GM18951 (cell line): ENCODE measurements around the gene AHI1.

Experiments used
- POLR2A ChIP-seq: IDR thresholded peaks from 4 replicates; pipeline ENCODE4 v1.6.1; 2011; ENCODE audit warnings: mild to moderate bottlenecking; ENCODE audit not compliant: insufficient read length, insufficient read depth; ENCODE audit errors: extremely low read depth
- in situ Hi-C: fragments of 300-500 bp; cut with MboI; formaldehyde crosslinking; loops from one replicate; pipeline ENCODE4 v1.12.0; 2022; ENCODE audit warnings: low sequenced_read_pairs, mixed read lengths, inconsistent platforms; ENCODE audit not compliant: unreplicated experiment

Gene AHI1

DNA sequence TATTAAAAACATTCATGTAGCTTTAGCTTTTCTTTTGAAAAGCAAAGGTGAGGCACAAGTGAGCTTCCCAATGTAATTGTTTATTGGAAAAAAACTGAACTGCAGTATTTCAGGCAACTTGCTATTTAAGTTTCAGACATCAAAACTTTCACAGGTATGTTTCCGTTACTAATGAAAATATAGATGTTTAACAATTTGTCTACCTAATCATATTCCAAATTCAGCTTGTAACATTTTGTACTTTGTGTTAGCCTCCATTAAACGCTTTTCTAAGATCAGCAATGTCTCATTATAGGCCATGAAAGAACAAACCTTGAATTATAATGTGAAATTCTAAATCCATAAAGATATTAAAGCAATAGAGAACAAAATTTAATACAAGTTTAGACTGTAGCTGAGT, 69.5 kb downstream of the AHI1 start:
- TF ChIP-seq POLR2A = no peak
- in situ Hi-C loops = loop anchor here (25.0 kb wide), 2 partner anchors 441 to 1266 kb away; no protein-coding TSS in a partner anchor

DNA sequence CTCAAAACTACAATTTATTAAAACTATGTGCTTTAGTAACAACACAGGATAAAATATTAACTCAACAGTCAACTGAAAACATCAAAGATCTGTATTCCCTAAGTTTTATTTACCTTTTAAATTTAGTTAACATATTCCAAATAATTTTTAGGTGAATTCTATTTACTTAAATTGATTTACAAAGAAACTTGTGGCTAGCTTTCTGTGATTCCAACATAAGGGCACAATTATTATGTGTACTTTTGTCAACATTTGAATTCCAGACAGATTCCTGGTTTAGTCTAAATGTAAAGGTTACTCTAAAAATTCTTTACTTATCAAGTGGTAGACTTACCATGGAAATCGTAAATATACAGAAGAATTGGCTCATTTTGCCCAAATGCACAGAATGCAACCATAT, 70.7 kb downstream of the AHI1 start:
- TF ChIP-seq POLR2A = no peak
- in situ Hi-C loops = loop anchor here (25.0 kb wide), 2 partner anchors 440 to 1265 kb away; no protein-coding TSS in a partner anchor

DNA sequence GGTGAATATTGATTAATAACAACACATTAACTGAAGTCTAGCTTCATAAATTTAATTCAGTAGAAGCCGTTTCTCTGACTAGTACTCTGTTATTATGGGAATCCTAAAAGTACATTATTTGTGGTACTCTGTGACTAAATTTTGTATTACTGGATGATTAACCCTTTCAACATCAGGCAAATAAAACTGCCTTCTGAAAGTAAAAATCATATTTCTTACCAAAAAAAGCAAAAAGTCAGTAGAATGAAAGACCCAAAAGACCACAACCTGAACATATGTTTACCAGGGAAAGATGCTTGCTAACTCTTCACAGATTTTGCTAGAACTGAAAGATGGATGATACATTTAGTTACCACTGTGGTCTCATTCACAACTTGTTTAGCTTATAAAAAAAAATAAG, 73.2 kb downstream of the AHI1 start:
- in situ Hi-C loops = no loop called here
- no peak for TF ChIP-seq POLR2A

DNA sequence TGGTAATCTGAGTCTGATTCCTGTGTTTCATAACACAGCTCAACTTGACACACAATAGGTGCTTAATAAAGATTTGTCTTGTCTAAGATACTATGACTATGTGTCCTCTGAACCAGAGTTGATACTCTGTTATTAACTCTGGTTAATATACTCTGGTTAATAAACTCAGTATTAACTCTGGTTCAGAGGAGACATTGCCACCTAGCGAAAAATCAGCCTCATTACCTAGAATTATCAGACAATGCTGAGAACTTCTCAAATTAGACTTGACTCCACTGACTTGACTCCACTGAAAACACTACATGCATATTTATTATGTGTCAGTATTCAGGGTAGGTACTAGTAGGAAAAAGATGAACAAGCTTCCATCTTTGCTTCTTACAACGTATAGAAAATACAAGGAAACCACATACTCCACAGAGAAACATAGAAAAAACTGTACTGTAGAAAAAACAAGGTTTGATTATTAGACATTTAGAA, 73.9 kb downstream of the AHI1 start:
- TF ChIP-seq POLR2A = no peak
- in situ Hi-C loops = no loop called here

DNA sequence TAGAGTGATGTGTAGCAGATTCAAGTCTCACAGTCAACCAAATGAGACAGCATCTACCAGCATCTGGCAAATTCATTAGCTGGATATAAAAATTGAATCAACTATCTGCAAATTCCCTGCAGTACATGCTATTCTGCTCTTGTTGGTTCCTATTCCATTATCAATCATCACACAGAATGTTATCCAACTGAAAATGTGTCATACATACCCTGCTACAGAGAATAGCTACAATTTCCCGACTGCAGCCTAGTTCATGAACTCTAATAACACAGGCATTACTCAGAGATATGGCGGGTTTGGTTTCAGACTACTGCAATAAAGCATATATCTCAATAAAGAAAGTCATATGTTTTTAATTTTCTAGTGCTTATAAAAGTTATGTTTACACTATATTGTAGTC, 78.4 kb downstream of the AHI1 start:
- in situ Hi-C loops = no loop called here
- no peak for TF ChIP-seq POLR2A

DNA sequence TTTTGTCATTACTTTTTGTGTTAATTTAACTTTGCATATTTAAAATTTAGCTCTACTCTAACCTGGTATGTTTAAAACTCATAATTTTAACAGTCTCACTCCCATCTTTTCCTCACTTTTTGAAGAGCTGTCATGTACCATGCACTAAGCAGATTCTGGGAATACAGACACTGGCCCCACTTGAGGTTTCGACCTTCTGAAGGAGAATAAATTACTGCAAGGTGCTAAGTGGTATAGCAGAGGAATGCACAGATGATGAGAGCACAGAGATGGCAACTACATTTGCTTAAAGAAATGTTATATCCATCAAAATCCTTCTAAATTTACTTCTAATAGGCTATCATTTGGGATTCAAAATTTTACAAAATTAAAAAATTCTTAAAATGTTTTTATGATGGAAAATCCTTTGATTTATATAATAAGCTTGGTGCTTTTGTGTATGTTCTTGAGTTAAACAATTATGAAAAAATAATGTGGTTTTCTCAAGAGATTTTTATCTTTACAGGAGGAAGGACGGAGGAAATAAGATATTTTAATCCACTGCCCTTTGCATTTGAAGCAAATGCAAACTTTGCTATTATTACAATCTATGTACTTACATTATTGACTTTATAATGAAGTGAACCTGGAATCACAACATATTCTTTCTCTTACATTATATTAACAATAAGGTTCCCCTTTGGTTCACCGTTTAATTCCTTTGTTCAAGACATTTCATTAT, 79.3 kb downstream of the AHI1 start:
- TF ChIP-seq POLR2A = no peak
- in situ Hi-C loops = no loop called here

DNA sequence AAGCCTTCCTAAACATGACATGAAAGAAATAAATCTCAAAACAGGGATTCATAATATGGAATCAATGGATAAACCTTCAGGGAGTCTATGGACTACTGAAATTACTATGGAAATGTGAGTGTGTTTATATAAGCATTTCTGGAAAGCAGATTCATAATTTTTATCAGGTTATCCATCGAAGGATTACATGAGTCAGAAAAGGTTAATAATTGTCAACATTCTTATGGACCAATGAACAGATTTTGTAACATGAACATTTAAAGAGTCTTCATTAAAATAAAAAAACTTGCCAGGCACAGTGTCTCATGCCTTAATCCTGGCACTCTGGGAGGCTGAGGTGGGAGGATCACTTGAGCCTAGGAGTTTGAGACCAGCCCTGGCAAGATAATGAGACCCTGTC, 84.8 kb downstream of the AHI1 start:
- TF ChIP-seq POLR2A = no peak
- in situ Hi-C loops = no loop called here

DNA sequence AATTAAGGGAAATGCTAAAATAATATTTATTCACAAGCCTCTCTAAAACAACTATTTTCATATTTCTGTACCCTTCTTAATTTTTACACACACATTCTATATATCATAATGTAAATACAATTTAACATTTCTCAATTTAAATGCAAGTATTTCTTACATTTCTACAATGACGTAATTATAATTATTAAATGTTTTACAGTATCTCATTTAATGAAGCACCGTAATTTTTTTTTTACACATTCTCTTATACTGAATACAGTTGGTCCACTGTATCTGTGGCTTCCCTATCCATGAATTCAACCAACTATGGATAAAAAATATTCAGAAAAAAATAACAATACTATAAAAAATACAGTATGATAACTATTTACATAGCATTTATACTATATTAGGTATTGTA, 85.7 kb downstream of the AHI1 start:
- in situ Hi-C loops = no loop called here
- no peak for TF ChIP-seq POLR2A

DNA sequence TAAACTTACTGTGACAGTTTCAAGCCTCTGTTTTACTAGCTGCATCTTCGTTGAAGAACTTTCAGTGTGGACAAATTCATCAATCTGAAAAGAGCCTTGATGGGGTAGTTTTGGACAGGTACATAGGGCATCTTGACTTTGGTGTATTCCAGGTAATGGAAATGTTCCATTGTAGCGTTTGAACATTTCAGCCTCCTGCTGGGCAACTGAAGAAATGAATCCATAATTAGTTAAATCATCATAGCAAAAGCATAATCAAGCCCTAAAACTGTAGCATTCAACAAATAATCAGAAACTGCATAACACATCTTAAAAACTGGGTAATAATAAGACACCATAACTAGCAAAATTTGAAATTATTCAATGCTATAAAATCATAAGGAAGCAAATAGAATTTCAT, 86.2 kb downstream of the AHI1 start:
- TF ChIP-seq POLR2A = no peak
- in situ Hi-C loops = no loop called here

DNA sequence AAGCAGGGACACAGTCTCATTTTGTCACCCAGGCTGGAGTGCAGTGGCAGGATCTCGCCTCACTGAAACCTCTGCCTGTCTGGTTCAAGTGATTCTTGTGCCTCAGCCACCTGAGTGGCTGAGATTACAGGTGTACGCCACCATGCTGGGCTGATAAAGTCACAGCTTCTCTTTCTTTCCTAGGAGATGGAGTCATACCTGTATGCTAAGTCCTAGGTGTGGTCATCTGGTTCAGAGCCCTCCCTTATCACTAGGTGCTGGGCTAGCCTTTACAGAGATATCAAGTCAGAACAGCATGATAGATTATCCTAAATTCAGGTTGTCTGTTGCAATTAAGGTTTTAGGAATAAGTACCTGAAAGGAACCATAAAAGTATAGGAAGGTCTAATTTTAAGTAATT, 86.7 kb downstream of the AHI1 start:
- no peak for TF ChIP-seq POLR2A
- in situ Hi-C loops = no loop called here

DNA sequence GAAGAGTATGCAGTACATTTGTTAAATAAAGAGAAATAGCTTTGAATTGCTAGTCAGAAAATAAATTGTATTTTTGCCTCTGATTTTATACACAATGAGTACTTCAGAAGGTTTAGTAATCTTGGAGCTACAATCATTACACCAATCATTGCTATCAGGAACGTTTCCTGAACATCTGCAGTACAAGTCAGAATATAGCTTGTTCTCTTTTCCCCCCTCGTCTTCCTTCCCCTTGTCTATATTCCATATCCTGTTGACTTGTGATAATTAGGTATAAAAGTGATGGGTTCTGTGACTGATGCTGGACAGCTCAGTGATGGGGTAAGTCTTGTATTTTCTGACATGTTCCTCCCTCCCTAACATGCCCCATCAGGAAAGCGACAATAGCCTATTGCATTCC, 94.0 kb downstream of the AHI1 start:
- TF ChIP-seq POLR2A = no peak
- in situ Hi-C loops = no loop called here

DNA sequence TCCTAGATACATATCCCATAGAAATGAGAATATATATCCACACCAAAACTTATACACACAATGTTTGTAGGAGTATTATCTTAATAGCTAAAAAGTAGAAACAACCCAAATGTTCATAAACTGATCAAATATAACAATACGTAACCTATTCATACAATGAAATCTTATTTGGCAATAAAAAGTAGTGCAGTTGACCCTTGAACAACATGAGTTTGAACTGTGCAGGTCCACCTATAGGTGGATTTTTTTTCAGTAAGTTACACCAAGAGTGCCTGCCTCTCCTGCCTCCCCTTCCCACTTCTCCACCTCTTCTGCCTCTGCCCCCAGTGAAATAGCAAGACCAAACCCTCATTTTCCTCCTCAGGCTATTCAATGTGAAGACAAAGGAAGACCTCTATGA, 95.2 kb downstream of the AHI1 start:
- in situ Hi-C loops = no loop called here
- TF ChIP-seq POLR2A = no peak

DNA sequence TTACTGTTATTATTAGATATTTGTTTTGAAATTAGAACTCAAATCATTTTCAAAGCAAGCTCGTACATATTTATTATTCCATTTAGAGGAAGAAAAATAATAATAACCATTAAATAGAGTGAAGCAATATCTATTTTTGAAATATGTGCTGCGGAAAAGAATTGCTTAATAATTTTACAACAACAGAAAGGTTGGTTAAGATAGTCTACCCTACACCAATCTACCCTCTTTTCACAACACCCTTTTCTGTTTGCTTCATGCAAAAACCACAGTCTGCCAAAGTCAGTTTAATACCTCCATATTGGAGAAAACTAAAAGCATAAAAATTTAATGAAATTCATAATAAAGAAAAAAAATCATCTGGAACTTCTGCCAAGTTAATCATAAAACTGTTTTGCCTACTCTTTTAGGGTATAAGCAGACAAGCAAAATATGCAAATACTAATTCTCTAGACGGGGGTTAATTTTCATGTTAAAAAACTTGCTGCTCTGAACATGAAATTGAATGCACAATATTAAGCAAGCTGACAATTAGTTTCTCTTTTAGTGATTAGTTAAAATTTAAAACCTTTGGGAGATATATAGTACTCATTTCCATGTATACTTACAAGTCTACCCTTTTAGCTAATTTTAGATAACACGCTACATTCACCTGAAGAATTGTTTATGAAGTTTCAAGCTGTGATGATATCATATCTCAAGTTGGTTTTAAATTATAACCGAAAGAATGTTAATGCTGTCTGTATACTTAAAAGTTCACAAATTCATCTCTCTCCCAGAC, 100.2 kb downstream of the AHI1 start:
- in situ Hi-C loops = no loop called here
- TF ChIP-seq POLR2A = no peak

DNA sequence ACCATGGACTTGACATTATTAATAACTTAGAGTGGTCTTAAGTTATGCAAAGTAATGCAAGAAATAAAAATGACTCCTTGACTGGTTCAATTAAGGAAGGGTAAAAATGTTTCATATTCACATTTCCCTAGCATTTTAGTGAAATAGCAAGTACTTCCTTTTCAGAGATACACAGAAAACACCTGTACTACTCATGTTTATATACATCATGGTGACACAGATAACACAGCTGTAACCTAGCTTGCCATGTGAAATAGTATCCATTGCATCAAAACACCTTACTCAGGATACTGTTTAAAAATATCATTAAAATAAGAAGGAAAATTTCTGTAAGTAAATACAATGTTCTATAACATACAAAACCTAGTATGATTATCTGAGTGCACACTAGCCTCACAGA, 102.4 kb downstream of the AHI1 start:
- no peak for TF ChIP-seq POLR2A
- in situ Hi-C loops = no loop called here
